PC-3 (cell line): ENCODE results near the gene GRIN2A. TPM values are rescaled to one million over a fixed set of nuclear protein-coding genes. Genes with fewer than 3 reads are reported as not detected.
A peak's percentile ranks its signal among the peaks of the same experiment; 100 is the strongest.

ENCODE experiments used
- ATAC-seq: fragments of 200-7000 bp; cut with Tn5 transposase; 2 replicates; pipeline ENCODE4 v1.9.1; 2020; ENCODE audit warnings: mild to moderate bottlenecking, moderate library complexity
- BruUV-seq: library from RNA; stranded (reverse); fragments of 400-500 nt; replicated peaks from 2 replicates; lab custom pipeline; 2021; lab: Mats Ljungman, UMichigan
- CTCF ChIA-PET: fragments of 300-600 bp; sonication (Branson Sonifier 250); formaldehyde crosslinking; loops from one replicate; lab custom pipeline; 2022; ENCODE audit warnings: antibody characterized with exemption; lab: Charles Lee
- POLR2A ChIA-PET: fragments of 300-600 bp; sonication (Branson Sonifier 250); formaldehyde crosslinking; loops from one replicate; lab custom pipeline; 2022; ENCODE audit warnings: antibody characterized with exemption; ENCODE audit not compliant: unreplicated experiment; lab: Charles Lee
- DNase-seq: peaks from one replicate; pipeline ENCODE4 v3.0.0-alpha.2; 2015
- H2AFZ ChIP-seq: fragments of 300-600 bp; sonication (generic); 2 replicates; pipeline ENCODE4 v1.6.0; 2016; ENCODE audit warnings: antibody characterized with exemption, low read length
- H3F3A ChIP-seq: fragments of 300-600 bp; sonication (generic); one replicate; pipeline ENCODE4 v1.6.0; 2017; ENCODE audit warnings: antibody characterized with exemption, low read length, control low read depth, mild to moderate bottlenecking; ENCODE audit not compliant: unreplicated experiment
- H3K27ac ChIP-seq: fragments of 300-600 bp; sonication (generic); 2 replicates; pipeline ENCODE4 v1.5.1; 2016; ENCODE audit warnings: mild to moderate bottlenecking, low read length
- H3K27me3 ChIP-seq: fragments of 300-600 bp; sonication (generic); 2 replicates; pipeline ENCODE4 v1.6.1; 2016; ENCODE audit warnings: low read length, mixed read lengths
- H3K36me3 ChIP-seq: fragments of 300-600 bp; sonication (generic); 2 replicates; pipeline ENCODE4 v1.6.1; 2016; ENCODE audit warnings: low read depth, mixed run types, low read length, mixed read lengths
- H3K4me1 ChIP-seq: fragments of 300-600 bp; sonication (generic); 2 replicates; pipeline ENCODE4 v1.5.1; 2016; ENCODE audit warnings: low read length; ENCODE audit not compliant: insufficient read depth
- H3K4me2 ChIP-seq: fragments of 300-600 bp; sonication (generic); 2 replicates; pipeline ENCODE4 v1.6.0; 2016; ENCODE audit warnings: low read length
- H3K4me3 ChIP-seq: fragments of 300-600 bp; sonication (generic); 2 replicates; pipeline ENCODE4 v1.5.1; 2016; ENCODE audit warnings: mild to moderate bottlenecking, low read length, mixed read lengths
- H3K79me2 ChIP-seq: fragments of 300-600 bp; sonication (generic); 2 replicates; pipeline ENCODE4 v1.6.1; 2017; ENCODE audit warnings: low read length, mixed read lengths
- H3K9ac ChIP-seq: fragments of 300-600 bp; sonication (generic); 2 replicates; pipeline ENCODE4 v1.6.0; 2016; ENCODE audit warnings: mild to moderate bottlenecking, low read length
- H3K9me2 ChIP-seq: fragments of 300-600 bp; sonication (generic); replicated peaks from 2 replicates; pipeline ENCODE4 v1.6.1; 2016; ENCODE audit warnings: mixed run types, low read length, mixed read lengths
- H3K9me3 ChIP-seq: fragments of 300-600 bp; sonication (generic); 2 replicates; pipeline ENCODE4 v1.6.1; 2016; ENCODE audit warnings: low read length, mixed read lengths
- H4K20me1 ChIP-seq: fragments of 300-600 bp; sonication (generic); 2 replicates; pipeline ENCODE4 v1.6.1; 2016; ENCODE audit warnings: low read length, mixed read lengths
- EZH2 ChIP-seq: fragments of 300-600 bp; sonication (generic); IDR thresholded peaks from one replicate; pipeline ENCODE4 v1.6.1; 2017; ENCODE audit warnings: antibody characterized with exemption, mild to moderate bottlenecking, low read length; ENCODE audit not compliant: unreplicated experiment
- EZH2phosphoT487 ChIP-seq: fragments of 300-600 bp; sonication (generic); IDR thresholded peaks from 2 replicates; pipeline ENCODE4 v1.6.1; 2018; ENCODE audit warnings: mild to moderate bottlenecking, antibody characterized with exemption, low read length, borderline replicate concordance
- intact Hi-C: fragments of 100-400 bp; cut with micrococcal nuclease; formaldehyde crosslinking; loops from 2 replicates; pipeline ENCODE4 v1.9.0; 2023
- total RNA-seq: library from RNA; depleted of rRNA; stranded (reverse); fragments of >200 nt; gene quantifications from 2 replicates; pipeline ENCODE4 v1.2.3, GENCODE V29; 2014
- TF ChIP-seq, protein P1 (sequence below): fragments of 300-600 bp; sonication (generic); conservative IDR thresholded peaks from 2 replicates; pipeline ENCODE4 v1.5.1; 2017; ENCODE audit warnings: antibody characterized with exemption, low read depth, mild to moderate bottlenecking, low read length

GRIN2A gene
- total RNA-seq, 1 experiment from 2014 or later, result 0.04 TPM

DNA sequence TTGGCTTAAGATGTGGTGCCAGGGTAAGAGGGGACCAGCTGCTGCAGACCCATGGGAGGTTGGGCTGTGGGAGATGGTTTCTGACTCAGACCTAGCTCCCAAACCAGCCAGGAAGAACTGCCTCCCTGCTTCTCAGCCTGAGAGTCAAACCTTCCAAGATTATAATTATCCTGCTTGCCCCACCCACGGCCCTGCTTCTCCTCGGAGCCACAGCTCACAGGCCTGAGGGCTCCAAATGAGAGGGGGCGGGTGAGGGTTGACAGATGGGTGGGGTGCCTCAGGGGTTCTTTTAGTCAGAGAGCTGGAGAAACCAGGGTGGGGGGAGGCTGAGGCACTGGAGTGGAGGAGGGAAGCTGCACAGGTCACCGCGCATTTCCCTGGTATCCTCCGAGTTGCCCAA is 28.7 kb upstream of the GRIN2A start:
- Histone ChIP-seq H3F3A (no peaks in the 10 kb centered on the region), H2AFZ (no peak overlapping the region), H3K79me2 (no peaks in the 10 kb centered on the region), H3K27ac (no peak overlapping the region), H4K20me1 (no peaks in the 10 kb centered on the region), H3K4me2 (no peak overlapping the region), H3K27me3 (peaks cover 24% of the 10 kb centered on the region), H3K9ac (no peak overlapping the region), H3K36me3 (no peaks in the 10 kb centered on the region), H3K9me3 (no peaks in the 10 kb centered on the region), H3K4me1 (no peaks in the 10 kb centered on the region; the same call in 1 of the 2 replicates), H3K4me3 (no peak overlapping the region), H3K9me2 (no peaks in the 10 kb centered on the region)
- ATAC-seq (no peak), DNase-seq (no peak)
- TF ChIP-seq EZH2phosphoT487 (no peak), EZH2 (no peak)
- TF ChIP-seq, protein P1, sequence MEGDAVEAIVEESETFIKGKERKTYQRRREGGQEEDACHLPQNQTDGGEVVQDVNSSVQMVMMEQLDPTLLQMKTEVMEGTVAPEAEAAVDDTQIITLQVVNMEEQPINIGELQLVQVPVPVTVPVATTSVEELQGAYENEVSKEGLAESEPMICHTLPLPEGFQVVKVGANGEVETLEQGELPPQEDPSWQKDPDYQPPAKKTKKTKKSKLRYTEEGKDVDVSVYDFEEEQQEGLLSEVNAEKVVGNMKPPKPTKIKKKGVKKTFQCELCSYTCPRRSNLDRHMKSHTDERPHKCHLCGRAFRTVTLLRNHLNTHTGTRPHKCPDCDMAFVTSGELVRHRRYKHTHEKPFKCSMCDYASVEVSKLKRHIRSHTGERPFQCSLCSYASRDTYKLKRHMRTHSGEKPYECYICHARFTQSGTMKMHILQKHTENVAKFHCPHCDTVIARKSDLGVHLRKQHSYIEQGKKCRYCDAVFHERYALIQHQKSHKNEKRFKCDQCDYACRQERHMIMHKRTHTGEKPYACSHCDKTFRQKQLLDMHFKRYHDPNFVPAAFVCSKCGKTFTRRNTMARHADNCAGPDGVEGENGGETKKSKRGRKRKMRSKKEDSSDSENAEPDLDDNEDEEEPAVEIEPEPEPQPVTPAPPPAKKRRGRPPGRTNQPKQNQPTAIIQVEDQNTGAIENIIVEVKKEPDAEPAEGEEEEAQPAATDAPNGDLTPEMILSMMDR, result no peak
- intact Hi-C loops, result no loop called here
- BruUV-seq, result no TSS peak
- CTCF ChIA-PET, result no interaction called here
- POLR2A ChIA-PET, result no interaction called here

DNA sequence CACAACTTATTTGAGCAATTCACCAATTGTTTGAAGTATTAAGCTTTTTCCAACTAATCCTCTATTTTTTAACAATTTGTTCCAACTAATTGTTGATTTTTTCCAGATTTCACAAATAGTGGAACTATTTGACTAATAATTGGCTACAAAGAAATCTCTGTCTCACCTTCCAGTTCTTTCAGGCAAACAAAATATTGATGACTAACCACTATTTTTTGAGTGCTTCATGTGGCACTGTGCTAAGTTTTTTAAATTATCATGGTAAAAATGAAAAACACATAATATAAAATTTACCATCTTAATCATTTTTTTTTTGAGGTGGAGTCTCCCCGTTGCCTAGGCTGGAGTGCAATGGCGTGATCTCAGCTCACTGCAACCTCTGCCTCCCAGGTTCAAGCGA is 24.6 kb upstream of the GRIN2A start:
- ChIA-PET POLR2A (no interaction called here), CTCF (no interaction called here)
- BruUV-seq, result no TSS peak
- DNase-seq, result no peak
- TF ChIP-seq EZH2, result no peak
- TF ChIP-seq, protein P1, result no peak
- TF ChIP-seq EZH2phosphoT487, result no peak
- Histone ChIP-seq H3K4me3 (no peak overlapping the region), H3F3A (no peaks in the 10 kb centered on the region), H3K9ac (no peak overlapping the region), H3K79me2 (no peaks in the 10 kb centered on the region), H3K27ac (0 out of 2 replicates have a peak overlapping the region, but pooled peaks have one; percentile 13), H3K9me3 (no peaks in the 10 kb centered on the region), H3K9me2 (no peaks in the 10 kb centered on the region), H3K4me2 (no peak overlapping the region), H3K27me3 (no peaks in the 10 kb centered on the region), H3K4me1 (no peaks in the 10 kb centered on the region; the same call in 1 of the 2 replicates), H3K36me3 (no peaks in the 10 kb centered on the region), H4K20me1 (no peaks in the 10 kb centered on the region), H2AFZ (no peak overlapping the region)
- no peak for ATAC-seq
- intact Hi-C loops, result no loop called here

DNA sequence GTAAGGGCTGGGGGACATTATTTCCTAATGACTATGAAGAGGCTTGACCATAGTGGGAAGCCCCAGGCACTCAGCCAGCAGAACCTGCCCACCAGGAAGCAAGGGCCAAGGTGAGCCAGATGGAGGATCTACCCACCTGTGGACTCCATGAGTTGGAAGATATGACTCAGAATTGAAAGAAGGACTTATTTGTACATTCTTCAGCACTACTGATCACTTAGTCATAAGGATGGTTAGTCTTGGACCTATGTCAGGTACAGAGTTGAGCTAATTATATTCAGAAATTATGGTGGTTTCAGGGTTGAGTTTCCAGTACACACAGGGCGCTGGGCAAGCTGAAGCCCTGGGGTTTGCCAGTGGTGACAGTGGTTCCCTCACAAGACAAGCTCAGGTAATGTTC is 24.0 kb upstream of the GRIN2A start:
- ATAC-seq (no peak), DNase-seq (peak; percentile 59)
- intact Hi-C loops, result no loop called here
- no peak overlapping the region for H2AFZ ChIP-seq
- no peaks in the 10 kb centered on the region for H3K79me2 ChIP-seq
- CTCF ChIA-PET, result no interaction called here
- no TSS peak for BruUV-seq
- no peaks in the 10 kb centered on the region for H3K9me3 ChIP-seq
- no peak overlapping the region for H3K9ac ChIP-seq
- H3K36me3 ChIP-seq, result no peaks in the 10 kb centered on the region
- H3K4me1 ChIP-seq, result no peaks in the 10 kb centered on the region; the same call in 1 of the 2 replicates
- H3K9me2 ChIP-seq, result no peaks in the 10 kb centered on the region
- H4K20me1 ChIP-seq, result no peaks in the 10 kb centered on the region
- no peak overlapping the region for H3K4me2 ChIP-seq
- H3K4me3 ChIP-seq, result no peak overlapping the region
- no peaks in the 10 kb centered on the region for H3F3A ChIP-seq
- H3K27ac ChIP-seq, result peak overlapping the region; percentile 51
- POLR2A ChIA-PET, result no interaction called here
- TF ChIP-seq EZH2phosphoT487 (no peak), EZH2 (no peak)
- TF ChIP-seq, protein P1, result no peak
- no peaks in the 10 kb centered on the region for H3K27me3 ChIP-seq
